HG02623 (cell line): ENCODE measurements around the gene HMG20B.

Experiments
- ATAC-seq: cut with Tn5 transposase; IDR thresholded peaks from one replicate; pipeline ENCODE4 v1.9.1; 2021; ENCODE audit warnings: moderate library complexity; ENCODE audit not compliant: unreplicated experiment

Gene HMG20B

GRCh38 chr19:3605770-3606169 lies 33.0 kb downstream of the HMG20B start:
- no peak for ATAC-seq

- ATAC-seq: no peak
Measured at GRCh38 chr19:3606174-3606689, 33.5 kb downstream of the HMG20B start.

- no peak for ATAC-seq
Measured at GRCh38 chr19:3606690-3607289, 34.0 kb downstream of the HMG20B start, which contains the start of gene TBXA2R. TBXA2R (minus strand) TSS chr19:3606875; CDS start chr19:3600634, 6,241 bp downstream.

- no peak for ATAC-seq
Measured at GRCh38 chr19:3607303-3608078, 34.7 kb downstream of the HMG20B start.

GRCh38 chr19:3608079-3608641 lies 35.4 kb downstream of the HMG20B start:
- ATAC-seq: no peak

- ATAC-seq: no peak
Measured at GRCh38 chr19:3608750-3609322, 36.1 kb downstream of the HMG20B start.

- no peak for ATAC-seq
Measured at GRCh38 chr19:3609779-3610719, 37.3 kb downstream of the HMG20B start.

- ATAC-seq: no peak
Measured at GRCh38 chr19:3610745-3611717, 38.3 kb downstream of the HMG20B start.

GRCh38 chr19:3611841-3612240 lies 39.1 kb downstream of the HMG20B start:
- ATAC-seq: no peak

GRCh38 chr19:3612330-3612729 lies 39.6 kb downstream of the HMG20B start:
- no peak for ATAC-seq

- ATAC-seq: no peak
Measured at GRCh38 chr19:3612901-3613741, 40.4 kb downstream of the HMG20B start.

GRCh38 chr19:3613818-3614661 lies 41.3 kb downstream of the HMG20B start:
- ATAC-seq: no peak

GRCh38 chr19:3614858-3615505 lies 42.2 kb downstream of the HMG20B start:
- ATAC-seq: no peak

GRCh38 chr19:3615524-3616135 lies 42.9 kb downstream of the HMG20B start:
- ATAC-seq: no peak

- no peak for ATAC-seq
Measured at GRCh38 chr19:3617463-3617862, 44.7 kb downstream of the HMG20B start.

GRCh38 chr19:3618144-3618810 lies 45.5 kb downstream of the HMG20B start:
- no peak for ATAC-seq
